ENCODE results near the gene CST4.

- TF ChIP-seq FOXM1 (IDR thresholded peaks at IDR 0.05; ENCODE audit: borderline replicate concordance, low read depth), result no peak
- TF ChIP-seq EGR1 (IDR thresholded peaks at IDR 0.05), result no peak
- TF ChIP-seq CEBPB (IDR thresholded peaks at IDR 0.05), result no peak
- no peak for TF ChIP-seq MAX (IDR thresholded peaks at IDR 0.05)
- TF ChIP-seq ZBTB7A (IDR thresholded peaks at IDR 0.05; ENCODE audit: low read depth), result no peak
- TF ChIP-seq RAD21 (IDR thresholded peaks at IDR 0.05; ENCODE audit: low read depth), result no peak
- no peak for TF ChIP-seq REST (IDR thresholded peaks at IDR 0.05; ENCODE audit: low read depth)
- TF ChIP-seq CREB1 (IDR thresholded peaks at IDR 0.05; ENCODE audit: low read depth), result no peak
- TF ChIP-seq TEAD4 (IDR thresholded peaks at IDR 0.05), result no peak
- no peak for TF ChIP-seq NFIC (IDR thresholded peaks at IDR 0.05)
- TF ChIP-seq EP300 (IDR thresholded peaks at IDR 0.05; ENCODE audit: borderline replicate concordance), result no peak
Measured at GRCh38 chr20:23653400-23653938, 35.4 kb downstream of the CST4 start.
